Trophoblast cell (in vitro differentiated cells and primary cell): ENCODE results near the gene SF3B5.

ENCODE experiments used
- DNase-seq, 2 donors: peaks; one replicate each; pipeline ENCODE4 v3.0.0-alpha.2; 2016
- H2AFZ ChIP-seq: 2 replicates; pipeline ENCODE4 v1.6.1; 2013; ENCODE audit warnings: low read length, moderate library complexity, mild to moderate bottlenecking; ENCODE audit not compliant: insufficient read depth, poor library complexity
- H2AK5ac ChIP-seq: 2 replicates; pipeline ENCODE4 v1.6.1; 2013; ENCODE audit warnings: mild to moderate bottlenecking, low read length
- H2BK120ac ChIP-seq: 2 replicates; pipeline ENCODE4 v1.6.1; 2013; ENCODE audit warnings: low read length, mild to moderate bottlenecking, moderate library complexity; ENCODE audit not compliant: insufficient read depth, poor library complexity
- H2BK12ac ChIP-seq: 2 replicates; pipeline ENCODE4 v1.6.1; 2013; ENCODE audit warnings: mild to moderate bottlenecking, low read length, moderate library complexity
- H2BK5ac ChIP-seq: 2 replicates; pipeline ENCODE4 v1.6.1; 2013; ENCODE audit warnings: low read length, low read depth, moderate library complexity, mild to moderate bottlenecking; ENCODE audit not compliant: poor library complexity
- H3K14ac ChIP-seq: 2 replicates; pipeline ENCODE4 v1.6.1; 2013; ENCODE audit warnings: mild to moderate bottlenecking, low read length
- H3K18ac ChIP-seq: 2 replicates; pipeline ENCODE4 v1.6.1; 2013; ENCODE audit warnings: mild to moderate bottlenecking, low read length
- H3K23ac ChIP-seq: 2 replicates; pipeline ENCODE4 v1.6.1; 2013; ENCODE audit warnings: low read length
- H3K27ac ChIP-seq: 2 replicates; pipeline ENCODE4 v1.5.1; 2013; ENCODE audit warnings: low read depth, mild to moderate bottlenecking, inconsistent platforms, low read length, moderate library complexity
- H3K27me3 ChIP-seq: 2 replicates; pipeline ENCODE4 v1.6.1; 2013; ENCODE audit warnings: inconsistent platforms, mild to moderate bottlenecking, low read length, moderate library complexity; ENCODE audit not compliant: insufficient read depth
- H3K36me3 ChIP-seq, 2 experiments: 1 replicate in 1 of 2; 2 replicates in 1 of 2; pipeline ENCODE4 v1.6.1; 2013; ENCODE audit warnings: low read length in 2 of 2, mild to moderate bottlenecking in 2 of 2, moderate library complexity in 1 of 2; ENCODE audit not compliant: insufficient read depth in 2 of 2, control insufficient read depth in 1 of 2
- H3K4ac ChIP-seq: 2 replicates; pipeline ENCODE4 v1.6.1; 2013; ENCODE audit warnings: low read depth, mild to moderate bottlenecking, low read length, moderate library complexity
- H3K4me1 ChIP-seq, 2 experiments: 1 replicate in 1 of 2; 2 replicates in 1 of 2; pipeline ENCODE4 v1.6.1; 2013; ENCODE audit warnings: low read length in 2 of 2, mild to moderate bottlenecking in 2 of 2, moderate library complexity in 1 of 2; ENCODE audit not compliant: insufficient read depth in 2 of 2, control insufficient read depth in 1 of 2
- H3K4me2 ChIP-seq: 2 replicates; pipeline ENCODE4 v1.6.1; 2013; ENCODE audit warnings: inconsistent platforms, mild to moderate bottlenecking, low read length, moderate library complexity
- H3K4me3 ChIP-seq: 2 replicates; pipeline ENCODE4 v1.5.1; 2013; ENCODE audit warnings: mild to moderate bottlenecking, low read depth, low read length, inconsistent platforms
- H3K79me1 ChIP-seq: one replicate; pipeline ENCODE4 v1.6.1; 2013; ENCODE audit warnings: low read length
- H3K79me2 ChIP-seq: 2 replicates; pipeline ENCODE4 v1.6.1; 2013; ENCODE audit warnings: low read length, mild to moderate bottlenecking; ENCODE audit not compliant: control insufficient read depth, insufficient read depth, poor library complexity
- H3K9ac ChIP-seq: 2 replicates; pipeline ENCODE4 v1.6.1; 2013; ENCODE audit warnings: mild to moderate bottlenecking, low read length
- H3K9me3 ChIP-seq: 2 replicates; pipeline ENCODE4 v1.6.1; 2013; ENCODE audit warnings: low read depth, mild to moderate bottlenecking, control low read depth, inconsistent platforms, low read length; ENCODE audit not compliant: insufficient read depth
- H4K12ac ChIP-seq: 2 replicates; pipeline ENCODE4 v1.6.1; 2013; ENCODE audit warnings: low read depth, mild to moderate bottlenecking, low read length, moderate library complexity
- H4K8ac ChIP-seq: 2 replicates; pipeline ENCODE4 v1.6.1; 2013; ENCODE audit warnings: low read depth, mild to moderate bottlenecking, low read length, moderate library complexity
- H4K91ac ChIP-seq: one replicate; pipeline ENCODE4 v1.6.1; 2013; ENCODE audit warnings: low read depth, mild to moderate bottlenecking, low read length, moderate library complexity
- WGBS: extraction: QIAGEN DNeasy Blood & Tissue Kit; methylation state at CpG from one replicate; pipeline ENCODE4 v1.1.7; 2013; ENCODE audit warnings: missing lambda C conversion rate; ENCODE audit not compliant: insufficient read length, insufficient coverage; ENCODE audit errors: extremely low coverage; 5-methylcytosine and 5-hydroxymethylcytosine counted together

SF3B5 gene

GRCh38 chr6:144103026-144103563 lies 7.7 kb upstream of the SF3B5 start:
- Histone ChIP-seq H4K12ac (no peak overlapping the region), H3K79me2 (no peaks in the 10 kb centered on the region), H3K4ac (no peak overlapping the region), H3K4me3 (no peak overlapping the region), H3K27ac (no peak overlapping the region), H3K9ac (no peak overlapping the region), H2AFZ (no peak overlapping the region), H3K36me3 (no peaks in the 10 kb centered on the region), H3K4me2 (no peak overlapping the region), H3K79me1 (no peaks in the 10 kb centered on the region), H2BK120ac (no peak overlapping the region), H3K27me3 (no peaks in the 10 kb centered on the region), H4K8ac (no peak overlapping the region), H2AK5ac (no peak overlapping the region), H3K23ac (no peak overlapping the region), H4K91ac (no peak overlapping the region), H2BK12ac (no peak overlapping the region), H3K4me1 (peaks cover 0 to 4% of the 10 kb centered on the region in 2 experiments), H3K14ac (no peak overlapping the region), H3K9me3 (no peaks in the 10 kb centered on the region), H3K18ac (no peak overlapping the region), H2BK5ac (no peak overlapping the region)
- no CpG with 5 or more reads among the region's 4 CpGs for WGBS
- DNase-seq: no peak

GRCh38 chr6:144098993-144099392 lies 3.6 kb upstream of the SF3B5 start:
- Histone ChIP-seq H3K79me2 (peaks cover 5% of the 10 kb centered on the region), H3K27me3 (no peaks in the 10 kb centered on the region), H3K36me3 (no peaks in the 10 kb centered on the region), H3K23ac (no peak overlapping the region), H2AK5ac (no peak overlapping the region), H4K8ac (no peak overlapping the region), H3K4ac (no peak overlapping the region), H3K4me1 (peaks cover 4 to 6% of the 10 kb centered on the region in 2 experiments), H2BK120ac (no peak overlapping the region), H3K27ac (no peak overlapping the region), H3K9me3 (no peaks in the 10 kb centered on the region), H2BK5ac (no peak overlapping the region), H3K4me3 (no peak overlapping the region), H3K18ac (no peak overlapping the region), H4K91ac (no peak overlapping the region), H2AFZ (no peak overlapping the region), H4K12ac (no peak overlapping the region), H2BK12ac (no peak overlapping the region), H3K4me2 (no peak overlapping the region), H3K14ac (no peak overlapping the region), H3K9ac (no peak overlapping the region), H3K79me1 (peaks cover 2% of the 10 kb centered on the region)
- WGBS: no CpG with 5 or more reads among the region's 3 CpGs
- no peak for DNase-seq

GRCh38 chr6:144094731-144095133 lies 641 bp downstream of the SF3B5 start:
- Histone ChIP-seq H3K27me3 (no peaks in the 10 kb centered on the region), H3K9me3 (no peaks in the 10 kb centered on the region), H4K91ac (no peak overlapping the region), H3K4me1 (peaks cover 5 to 7% of the 10 kb centered on the region in 2 experiments), H3K23ac (no peak overlapping the region), H3K79me2 (peaks cover 5% of the 10 kb centered on the region), H3K36me3 (no peaks in the 10 kb centered on the region), H3K18ac (no peak overlapping the region), H2BK120ac (no peak overlapping the region), H3K4me2 (peak overlapping the region; percentile 61), H3K4me3 (peak overlapping the region; percentile 100), H3K79me1 (peaks cover 2% of the 10 kb centered on the region), H4K8ac (peak overlapping the region; percentile 36), H2AFZ (no peak overlapping the region), H3K9ac (peak overlapping the region; percentile 92), H3K4ac (peak overlapping the region; percentile 7), H3K27ac (no peak overlapping the region), H2AK5ac (no peak overlapping the region), H2BK5ac (no peak overlapping the region), H4K12ac (peak overlapping the region; percentile 24), H3K14ac (no peak overlapping the region), H2BK12ac (no peak overlapping the region)
- DNase-seq: no peak
- WGBS: no CpG with 5 or more reads among the region's 19 CpGs

- Histone ChIP-seq H3K79me1 (peaks cover 2% of the 10 kb centered on the region), H4K12ac (no peak overlapping the region), H3K9me3 (no peaks in the 10 kb centered on the region), H2BK120ac (no peak overlapping the region), H3K4me2 (no peak overlapping the region), H3K27me3 (no peaks in the 10 kb centered on the region), H3K4ac (no peak overlapping the region), H3K36me3 (no peaks in the 10 kb centered on the region), H4K91ac (no peak overlapping the region), H2AK5ac (no peak overlapping the region), H3K27ac (no peak overlapping the region), H4K8ac (no peak overlapping the region), H3K14ac (no peak overlapping the region), H3K18ac (no peak overlapping the region), H3K4me3 (no peak overlapping the region), H2BK5ac (no peak overlapping the region), H3K23ac (no peak overlapping the region), H2AFZ (no peak overlapping the region), H3K79me2 (peaks cover 5% of the 10 kb centered on the region), H2BK12ac (no peak overlapping the region), H3K9ac (no peak overlapping the region), H3K4me1 (peaks cover 5 to 7% of the 10 kb centered on the region in 2 experiments)
- WGBS: no CpG with 5 or more reads among the region's 7 CpGs
- no peak for DNase-seq
These were observed 1.7 kb downstream of the SF3B5 start for GRCh38 chr6:144093658-144094057.
